Prostate gland (tissue), 2 donors: ENCODE measurements around the gene CREB3L1. TPM values are rescaled to one million over a fixed set of nuclear protein-coding genes. Genes with fewer than 3 reads are reported as not detected.

Experiments
- DNase-seq: peaks from one replicate; pipeline ENCODE4 v3.0.0-alpha.2; 2019; ENCODE audit warnings: low spot score
- H3K27ac ChIP-seq, 2 donors: fragments of 200-600 bp; sonication (generic); 2 replicates each; pipeline ENCODE4 v1.5.1; 2017 to 2019
- H3K27me3 ChIP-seq: fragments of 200-600 bp; sonication (generic); replicated peaks from 2 replicates; pipeline ENCODE4 v1.5.1; 2019; ENCODE audit not compliant: insufficient read depth
- H3K36me3 ChIP-seq, 2 donors: fragments of 200-600 bp; sonication (generic); 1 replicate in 1 of 2; 2 replicates in 1 of 2; pipeline versions ENCODE4 v1.5.1 to v1.8.1; 2017 to 2019
- H3K4me1 ChIP-seq: fragments of 200-600 bp; sonication (generic); replicated peaks from 2 replicates; pipeline ENCODE4 v1.5.1; 2019
- H3K4me3 ChIP-seq, 2 donors: fragments of 200-600 bp; sonication (generic); 2 replicates each; pipeline ENCODE4 v1.5.1; 2017 to 2019
- H3K9me3 ChIP-seq: fragments of 200-600 bp; sonication (generic); 2 replicates; pipeline ENCODE4 v1.5.1; 2017
- POLR2A ChIP-seq: fragments of 450-650 bp; IDR thresholded peaks from one replicate; pipeline ENCODE4 v1.6.1; 2016; ENCODE audit warnings: antibody characterized with exemption, mild to moderate bottlenecking
- POLR2AphosphoS5 ChIP-seq: sonication (generic); formaldehyde crosslinking; IDR thresholded peaks from one replicate; pipeline ENCODE4 v1.6.1; 2017; ENCODE audit warnings: antibody characterized with exemption
- WGBS: methylation state at CpG from one replicate; pipeline ENCODE4 v1.1.5; 2018; 5-methylcytosine and 5-hydroxymethylcytosine counted together
- intact Hi-C: fragments of 100-400 bp; cut with DNase I; formaldehyde crosslinking; loops from one replicate; pipeline ENCODE4 v1.14.2; 2022
- total RNA-seq, 2 donors: library from RNA; depleted of rRNA; stranded (reverse); fragments of >200 nt; gene quantifications; one replicate each; pipeline ENCODE4 v1.1.0, GENCODE V29; 2016
- TF ChIP-seq, protein P1 (sequence below), 4 experiments: fragments of 200-600 bp in 2 of 4; fragments of 450-650 bp in 2 of 4; sonication (generic) in 2 of 4; IDR thresholded peaks; 1 replicate in 3 of 4; 2 replicates in 1 of 4; pipeline ENCODE4 v1.5.1; 2016 to 2019; ENCODE audit warnings: antibody characterized with exemption in 4 of 4, mild to moderate bottlenecking in 2 of 4, moderate library complexity in 2 of 4

The CREB3L1 gene
- total RNA-seq: 10 to 100 TPM; 41.0 to 47.0 TPM

GRCh38 chr11:46277622-46278386 is at the start of gene CREB3L1:
Gene CREB3L1 (plus strand): TSS chr11:46277662. CDS start chr11:46278112, 450 bp downstream.
- H3K27me3 ChIP-seq: no peaks in the 10 kb centered on the region
- peak within 1 kb of the TSS; percentile 80 to 85 for H3K27ac ChIP-seq
- WGBS: 3% methylated on average over 45 of the region's 61 CpGs
- intact Hi-C loops: loop anchor here (2.0 to 5.0 kb wide), 2 partner anchors 17 to 36 kb away; no protein-coding TSS in a partner anchor
- TF ChIP-seq POLR2A: peak; percentile 88
- TF ChIP-seq, protein P1, sequence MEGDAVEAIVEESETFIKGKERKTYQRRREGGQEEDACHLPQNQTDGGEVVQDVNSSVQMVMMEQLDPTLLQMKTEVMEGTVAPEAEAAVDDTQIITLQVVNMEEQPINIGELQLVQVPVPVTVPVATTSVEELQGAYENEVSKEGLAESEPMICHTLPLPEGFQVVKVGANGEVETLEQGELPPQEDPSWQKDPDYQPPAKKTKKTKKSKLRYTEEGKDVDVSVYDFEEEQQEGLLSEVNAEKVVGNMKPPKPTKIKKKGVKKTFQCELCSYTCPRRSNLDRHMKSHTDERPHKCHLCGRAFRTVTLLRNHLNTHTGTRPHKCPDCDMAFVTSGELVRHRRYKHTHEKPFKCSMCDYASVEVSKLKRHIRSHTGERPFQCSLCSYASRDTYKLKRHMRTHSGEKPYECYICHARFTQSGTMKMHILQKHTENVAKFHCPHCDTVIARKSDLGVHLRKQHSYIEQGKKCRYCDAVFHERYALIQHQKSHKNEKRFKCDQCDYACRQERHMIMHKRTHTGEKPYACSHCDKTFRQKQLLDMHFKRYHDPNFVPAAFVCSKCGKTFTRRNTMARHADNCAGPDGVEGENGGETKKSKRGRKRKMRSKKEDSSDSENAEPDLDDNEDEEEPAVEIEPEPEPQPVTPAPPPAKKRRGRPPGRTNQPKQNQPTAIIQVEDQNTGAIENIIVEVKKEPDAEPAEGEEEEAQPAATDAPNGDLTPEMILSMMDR (IDR thresholded peaks at IDR 0.05): no peak
- peak; percentile 95 for TF ChIP-seq POLR2AphosphoS5
- no peaks in the 10 kb centered on the region for H3K9me3 ChIP-seq
- H3K36me3 ChIP-seq: no peaks in the 10 kb centered on the region
- H3K4me1 ChIP-seq: peaks cover 37% of the 10 kb centered on the region
- peak within 1 kb of the TSS; percentile 67 to 82 for H3K4me3 ChIP-seq
- DNase-seq: peak; percentile 23

GRCh38 chr11:46229230-46229629 is 48.2 kb upstream of the CREB3L1 start:
- H3K4me1 ChIP-seq: no peaks in the 10 kb centered on the region
- TF ChIP-seq POLR2AphosphoS5 (no peak), POLR2A (no peak)
- TF ChIP-seq, protein P1 (IDR thresholded peaks at IDR 0.05): no peak
- no peak for DNase-seq
- no peaks in the 10 kb centered on the region for H3K36me3 ChIP-seq
- H3K27me3 ChIP-seq: no peaks in the 10 kb centered on the region
- WGBS: 92% methylated on average over 13 of the region's 13 CpGs
- H3K9me3 ChIP-seq: no peaks in the 10 kb centered on the region
- no peak overlapping the region for H3K4me3 ChIP-seq
- intact Hi-C loops: no loop called here
- H3K27ac ChIP-seq: no peak overlapping the region

GRCh38 chr11:46234311-46234710 is 43.2 kb upstream of the CREB3L1 start:
- Histone ChIP-seq H3K9me3 (no peaks in the 10 kb centered on the region), H3K27me3 (no peaks in the 10 kb centered on the region), H3K36me3 (no peaks in the 10 kb centered on the region), H3K4me3 (no peak overlapping the region), H3K27ac (no peak overlapping the region), H3K4me1 (peaks cover 6% of the 10 kb centered on the region)
- no peak for DNase-seq
- TF ChIP-seq POLR2AphosphoS5 (no peak), POLR2A (no peak)
- TF ChIP-seq, protein P1 (IDR thresholded peaks at IDR 0.05): no peak
- intact Hi-C loops: no loop called here
- 57% methylated on average over 12 of the region's 12 CpGs for WGBS

DNA sequence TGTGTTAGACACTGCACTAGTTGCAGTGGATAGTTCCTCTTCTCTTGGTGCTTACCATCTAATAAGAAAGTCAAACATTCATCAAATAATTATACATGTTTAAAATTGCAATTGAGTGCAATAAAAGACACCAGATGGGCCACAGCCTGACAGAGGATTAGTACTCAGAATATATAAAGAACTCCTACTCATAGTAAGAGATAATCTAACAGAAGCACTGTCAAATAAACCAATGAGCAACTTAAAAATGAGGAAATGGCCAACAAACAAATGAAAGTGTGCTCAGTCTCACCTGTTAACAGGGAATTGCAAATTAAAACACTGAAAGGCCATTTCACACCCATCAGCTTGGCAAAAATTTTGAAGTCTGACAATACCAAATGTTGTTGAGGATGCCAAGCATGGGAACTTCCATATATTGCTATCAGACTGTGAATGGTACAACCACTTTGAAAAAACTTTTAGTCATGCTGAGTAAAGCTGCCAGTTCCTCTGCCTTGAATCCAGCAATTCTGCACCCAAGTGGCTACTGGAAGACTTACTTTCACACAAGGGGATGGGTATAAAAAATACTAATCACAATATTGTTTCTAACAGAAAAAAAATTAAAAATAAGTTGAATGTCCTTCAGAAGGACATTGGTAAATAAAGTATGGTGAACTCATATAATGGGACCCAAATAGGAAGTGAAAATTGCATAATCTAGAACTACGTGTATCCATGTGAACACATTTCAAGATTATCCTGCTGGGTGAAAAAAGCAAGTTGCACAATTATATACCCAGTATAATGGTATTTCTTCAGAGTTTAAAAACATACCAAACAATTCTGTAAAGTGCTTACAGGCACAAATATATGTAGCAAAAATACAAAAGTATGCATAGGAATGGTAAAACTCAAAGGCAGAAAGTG is 41.4 kb upstream of the CREB3L1 start:
- no peak for DNase-seq
- TF ChIP-seq POLR2AphosphoS5 (no peak), POLR2A (no peak)
- TF ChIP-seq, protein P1 (IDR thresholded peaks at IDR 0.05): no peak
- H3K27me3 ChIP-seq: no peaks in the 10 kb centered on the region
- peaks cover 6% of the 10 kb centered on the region for H3K4me1 ChIP-seq
- no peaks in the 10 kb centered on the region for H3K36me3 ChIP-seq
- no peaks in the 10 kb centered on the region for H3K9me3 ChIP-seq
- intact Hi-C loops: no loop called here
- no peak overlapping the region for H3K27ac ChIP-seq
- no peak overlapping the region for H3K4me3 ChIP-seq
- WGBS: 85% methylated on average over 1 of the region's 1 CpG
